Activated CD4-positive, alpha-beta T cell treated with anti-CD3 and anti-CD28 coated beads, Interleukin-2, amount 50 U/mL, for 4 hours (primary cell): ENCODE measurements around the gene TBCD.
"Not testable (repeated sequence)": the region's sequence is repeated elsewhere in the genome, so short reads cannot be mapped to it uniquely, and the experiment has no call there.

ENCODE experiments used
- DNase-seq, 2 experiments: peaks; one replicate each; pipeline ENCODE4 v3.0.0-alpha.2; 2020

The TBCD gene

DNA sequence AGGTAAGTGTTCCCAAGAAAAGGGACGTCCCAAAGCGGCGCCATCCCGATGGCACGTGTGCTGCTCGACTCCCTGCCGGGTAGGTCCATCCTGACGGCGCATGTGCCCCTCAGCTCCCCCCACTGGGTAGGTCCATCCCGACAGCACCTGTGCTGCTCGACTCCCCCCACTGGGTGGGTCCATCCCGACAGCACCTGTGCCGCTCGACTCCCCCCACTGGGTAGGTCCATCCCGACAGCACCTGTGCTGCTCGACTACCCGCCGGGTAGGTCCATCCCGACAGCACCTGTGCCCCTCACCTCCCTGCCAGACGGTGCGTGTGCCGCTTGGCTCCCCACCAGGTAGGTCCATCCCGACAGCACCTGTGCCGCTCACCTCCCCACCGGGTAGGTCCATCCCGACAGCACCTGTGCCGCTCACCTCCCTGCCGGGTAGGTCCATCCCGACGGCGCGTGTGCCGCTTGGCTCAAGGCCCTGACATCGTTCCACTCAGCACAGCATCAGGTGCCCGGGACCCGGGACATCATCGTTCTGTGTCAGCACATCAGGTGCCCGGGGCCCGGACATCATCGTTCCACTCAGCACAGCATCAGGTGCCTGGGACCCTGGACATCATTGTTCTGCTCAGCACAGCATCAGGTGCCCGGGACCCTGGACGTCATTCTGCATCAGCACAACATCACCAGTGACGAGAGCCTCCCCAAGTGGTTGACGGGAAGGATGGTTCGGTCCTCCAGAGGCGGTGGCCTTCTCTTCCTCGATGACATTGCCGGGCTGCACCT lies 22.2 kb upstream of the TBCD start:
- no peak for DNase-seq

DNA sequence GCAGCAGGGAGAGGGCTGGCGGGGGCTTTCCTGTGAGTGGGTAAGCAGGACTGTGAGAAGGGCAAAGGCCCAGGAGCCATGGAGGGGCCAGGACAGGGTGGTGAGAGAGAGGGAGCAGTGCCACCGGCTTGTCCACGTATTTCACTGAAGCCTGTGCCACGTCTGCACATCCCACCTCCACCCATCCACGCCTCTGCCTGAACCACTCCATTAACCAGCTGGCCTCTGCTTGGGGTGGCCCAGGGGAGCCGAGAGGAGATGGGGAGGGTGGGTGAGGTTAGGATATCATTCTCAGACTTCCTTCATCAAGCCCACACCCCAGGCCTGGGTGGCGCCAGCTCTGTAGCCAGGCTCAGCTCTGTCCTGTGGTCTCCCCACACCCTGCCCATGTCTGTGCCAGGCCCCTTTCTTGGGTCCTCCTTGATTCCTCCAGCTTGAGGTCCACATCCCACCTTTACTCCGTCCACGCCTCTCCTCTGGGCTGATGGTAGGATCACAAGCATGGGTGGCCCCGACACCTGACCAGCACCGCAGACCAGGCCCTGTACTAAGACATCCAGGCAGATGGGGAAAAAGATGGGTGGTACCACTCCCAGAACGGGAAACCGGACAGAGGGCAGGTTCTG lies 19.6 kb upstream of the TBCD start:
- DNase-seq, result no peak

DNA sequence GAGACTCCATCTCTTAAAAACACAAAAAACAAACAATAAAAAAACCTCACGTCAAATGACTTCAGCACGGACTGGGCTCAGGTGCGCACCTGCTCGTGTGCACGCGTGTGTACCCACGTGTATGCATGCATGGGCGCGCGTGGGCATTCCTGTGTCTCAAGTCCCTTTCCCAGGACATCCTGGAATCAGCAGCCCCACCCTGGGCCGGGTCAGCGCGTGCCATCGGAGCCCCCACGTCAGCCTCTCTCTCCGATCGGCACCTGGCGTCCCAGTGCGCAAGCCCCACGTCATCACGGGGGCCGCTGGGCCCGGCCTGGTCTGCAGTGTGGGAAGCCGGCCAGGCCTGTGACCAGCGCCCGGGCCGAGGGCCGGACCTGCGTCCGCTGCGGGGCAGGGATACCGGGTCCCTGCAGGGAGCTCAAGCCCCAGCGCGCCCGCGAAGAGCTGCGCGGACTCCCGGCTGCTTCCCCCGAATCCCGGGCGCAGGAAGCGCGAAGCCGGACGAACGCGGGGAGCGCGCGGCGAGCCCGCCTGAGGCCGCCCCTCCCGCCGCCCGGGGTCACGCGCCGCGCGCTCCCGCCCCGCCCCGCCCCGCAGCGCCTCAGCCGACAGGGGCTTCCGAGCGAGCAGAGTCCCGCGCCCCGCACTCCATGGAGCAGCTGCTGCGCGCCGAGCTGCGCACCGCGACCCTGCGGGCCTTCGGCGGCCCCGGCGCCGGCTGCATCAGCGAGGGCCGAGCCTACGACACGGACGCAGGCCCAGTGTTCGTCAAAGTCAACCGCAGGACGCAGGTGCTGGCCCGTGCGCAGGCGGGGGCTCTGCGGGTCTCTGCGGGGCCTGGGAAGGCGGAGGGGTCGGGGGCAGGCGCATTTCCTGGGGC lies 16.6 kb upstream of the TBCD start, which contains the start of gene FN3K:
Gene FN3K (plus strand): TSS at position 629 of the 880 bp plus-strand sequence. CDS start 22 bp downstream, at position 651.
- DNase-seq, result no peak

DNA sequence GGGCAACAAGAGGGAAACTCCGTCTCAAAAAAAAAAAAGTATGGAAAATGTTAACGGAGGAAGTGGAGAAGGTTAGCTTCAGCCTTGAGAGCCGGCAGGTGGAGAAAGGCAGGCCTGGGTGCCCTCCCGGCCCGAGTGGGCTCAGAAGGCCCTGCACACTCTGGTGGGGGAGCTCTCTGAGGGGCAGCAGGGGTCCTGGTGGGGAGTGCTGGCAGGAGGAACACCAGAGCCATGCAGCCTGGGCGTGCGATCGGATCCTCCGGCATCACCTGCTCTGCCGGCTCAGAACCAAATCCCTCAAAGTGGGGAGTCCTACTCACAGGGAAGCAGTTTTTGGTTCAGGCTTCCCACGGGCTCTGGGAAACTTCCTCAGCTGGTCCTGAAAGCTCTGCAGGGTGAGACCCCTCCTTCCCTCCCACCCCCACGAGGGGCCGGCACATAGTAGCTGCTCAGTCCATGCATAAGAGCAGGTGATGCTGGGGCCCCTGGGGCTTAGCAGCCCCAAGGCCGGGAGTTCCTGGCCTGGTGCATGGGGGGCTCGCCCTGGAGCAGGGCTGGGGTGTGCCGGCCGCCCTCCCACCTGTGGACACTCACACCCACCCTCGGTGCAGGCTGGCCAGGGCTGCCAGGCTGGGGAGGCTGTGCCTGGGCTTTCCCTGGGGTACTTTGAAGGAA lies 15.2 kb upstream of the TBCD start:
- no peak for DNase-seq

DNA sequence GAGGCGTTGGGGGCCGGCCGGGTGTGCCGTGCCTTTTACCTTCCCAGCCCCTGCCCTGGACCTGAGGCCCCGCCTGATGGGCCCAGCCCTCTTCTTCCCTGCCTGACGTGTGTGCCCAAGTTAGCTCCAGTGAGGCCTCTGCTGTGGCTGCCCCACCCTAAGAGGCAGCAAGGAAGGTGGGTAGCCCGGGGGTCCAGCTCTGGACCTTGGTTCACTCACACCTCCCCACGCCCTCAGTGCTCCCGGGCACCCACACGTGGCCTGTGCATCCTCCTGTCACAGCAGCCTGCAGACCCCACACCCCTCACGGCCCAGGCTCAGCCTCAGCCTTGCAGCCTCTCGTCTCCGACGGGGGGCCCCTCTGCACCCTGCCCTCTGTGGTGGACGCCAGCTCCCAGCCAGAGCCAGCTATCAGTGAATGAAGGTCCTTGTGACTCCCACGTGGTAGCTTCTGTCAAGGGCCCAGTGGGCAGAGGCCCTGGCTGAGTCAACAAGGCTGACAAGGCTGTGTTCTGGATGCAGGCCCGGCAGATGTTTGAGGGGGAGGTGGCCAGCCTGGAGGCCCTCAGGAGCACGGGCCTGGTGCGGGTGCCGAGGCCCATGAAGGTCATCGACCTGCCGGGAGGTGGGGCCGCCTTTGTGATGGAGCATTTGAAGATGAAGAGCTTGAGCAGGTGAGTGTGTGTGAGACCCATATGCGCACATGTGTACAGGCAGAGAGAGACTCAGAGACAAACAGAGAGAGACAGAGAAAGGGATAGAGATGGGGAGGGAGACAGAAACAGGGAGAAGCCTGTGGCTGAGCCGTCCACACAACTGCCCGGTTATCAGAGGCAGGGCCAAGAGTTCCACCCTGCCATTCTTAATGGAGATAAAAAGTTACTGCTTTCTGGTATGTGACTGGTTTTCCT lies 13.6 kb upstream of the TBCD start:
- DNase-seq, result no peak

DNA sequence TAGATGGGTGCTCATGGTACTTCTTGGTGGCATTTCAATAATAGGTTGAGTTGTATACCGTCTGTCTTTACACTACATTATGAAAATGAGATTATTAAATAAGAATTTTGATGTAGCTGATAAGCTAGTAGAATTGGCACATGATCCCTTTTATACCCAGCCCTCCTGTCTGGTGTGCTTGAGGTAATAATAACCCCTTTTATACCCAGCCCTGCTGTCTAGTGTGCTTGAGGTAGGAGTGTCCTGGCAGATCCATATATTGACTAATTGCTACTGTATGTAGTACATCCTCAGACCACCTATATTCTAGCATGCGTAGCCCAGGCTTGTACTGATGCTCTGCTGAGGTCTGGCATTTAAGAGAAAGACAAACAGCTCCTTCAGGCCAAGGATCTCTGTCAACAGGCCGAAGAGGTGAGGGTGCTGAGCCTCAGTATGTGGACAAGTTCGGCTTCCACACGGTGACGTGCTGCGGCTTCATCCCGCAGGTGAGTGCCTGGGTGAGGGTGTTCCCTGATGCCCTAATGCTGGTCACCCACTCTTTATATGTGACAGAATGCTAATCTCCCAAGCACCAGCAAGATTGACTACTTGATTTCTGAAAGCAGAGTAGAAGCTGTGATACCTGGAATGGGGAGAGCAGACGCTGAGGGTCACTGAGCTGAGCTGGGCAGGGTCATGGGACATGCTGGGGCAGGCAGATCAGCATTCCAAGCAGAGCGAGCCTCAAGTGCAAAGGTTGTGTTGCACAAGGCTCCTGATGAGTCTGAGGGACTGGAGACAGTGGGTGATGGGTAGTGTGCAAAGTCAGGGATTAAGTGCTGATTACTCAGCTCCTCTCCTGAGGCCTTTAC lies 10.7 kb upstream of the TBCD start:
- DNase-seq, result no peak

DNA sequence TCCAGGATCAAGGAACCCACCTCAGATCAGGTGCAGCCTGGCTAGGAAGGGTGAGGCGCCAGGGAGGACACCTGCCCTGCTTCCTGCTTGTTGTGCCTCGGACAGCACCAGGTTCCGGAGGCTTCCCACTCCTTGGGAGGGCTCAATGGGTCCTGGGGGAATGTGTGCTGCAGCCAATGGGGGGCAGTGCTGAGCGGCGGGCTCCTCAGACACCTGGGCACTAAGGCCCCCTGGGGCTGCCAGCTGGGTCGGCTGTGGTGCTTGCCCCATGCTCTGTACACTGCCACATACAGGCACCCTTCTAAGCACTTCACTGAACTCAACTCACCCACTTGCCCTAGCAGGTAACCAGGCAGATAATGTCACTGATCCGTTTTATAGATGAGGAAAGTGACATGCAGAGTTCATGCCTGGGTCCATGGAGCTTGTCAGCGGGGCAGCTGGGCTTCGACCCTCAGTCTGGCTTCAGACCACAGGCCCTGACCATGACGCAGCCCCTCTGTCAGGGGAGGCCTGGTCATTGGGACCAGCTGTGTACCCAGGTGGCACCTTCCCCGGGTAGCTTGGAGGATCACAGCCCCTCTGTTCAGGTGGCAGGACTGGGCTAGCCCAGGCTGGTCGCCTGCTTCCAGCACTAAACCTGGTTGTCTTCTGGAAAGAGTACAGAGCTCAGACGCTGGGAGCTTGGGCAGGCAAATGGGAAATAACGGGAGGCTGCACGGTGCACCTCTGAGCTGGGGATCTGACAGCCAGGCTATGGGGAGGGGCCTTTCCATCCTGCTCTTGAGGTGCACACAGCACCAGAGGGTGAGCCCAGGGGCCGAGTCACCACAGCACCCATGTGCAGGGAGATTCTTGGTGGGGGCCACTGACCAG lies 8.3 kb upstream of the TBCD start:
- no peak for DNase-seq

DNA sequence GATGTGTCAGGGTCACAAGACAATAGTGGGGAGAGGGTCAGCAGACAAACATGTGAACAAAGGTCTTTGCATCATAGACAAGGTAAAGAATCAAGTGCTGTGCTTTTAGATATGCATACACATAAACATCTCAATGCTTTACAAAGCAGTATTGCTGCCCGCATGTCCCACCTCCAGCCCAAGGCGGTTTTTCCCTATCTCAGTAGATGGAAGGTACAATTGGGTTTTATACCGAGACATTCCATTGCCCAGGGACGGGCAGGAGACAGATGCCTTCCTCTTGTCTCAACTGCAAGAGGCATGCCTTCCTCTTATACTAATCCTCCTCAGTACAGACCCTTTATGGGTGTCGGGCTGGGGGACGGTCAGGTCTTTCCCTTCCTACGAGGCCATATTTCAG lies 7.1 kb upstream of the TBCD start:
- DNase-seq, result not testable (repeated sequence)

DNA sequence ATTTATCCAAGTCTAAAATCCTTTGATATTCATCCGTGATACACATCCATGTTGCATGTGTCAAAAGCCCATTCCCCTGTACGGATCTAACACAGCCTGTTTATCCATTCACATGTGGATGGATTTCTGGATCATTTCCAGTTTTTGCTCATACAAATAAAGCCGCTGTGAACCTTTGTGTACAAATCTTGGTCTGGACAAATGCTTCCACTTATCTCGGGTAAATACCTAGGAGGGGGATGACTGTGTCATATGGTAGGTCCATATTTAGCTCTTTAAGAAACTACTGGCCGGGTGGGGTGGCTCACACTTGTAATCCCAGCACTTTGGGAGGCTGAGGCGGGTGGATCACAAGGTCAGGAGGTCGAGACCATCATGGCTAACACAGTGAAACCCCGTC lies 6.3 kb upstream of the TBCD start:
- DNase-seq, result no peak

DNA sequence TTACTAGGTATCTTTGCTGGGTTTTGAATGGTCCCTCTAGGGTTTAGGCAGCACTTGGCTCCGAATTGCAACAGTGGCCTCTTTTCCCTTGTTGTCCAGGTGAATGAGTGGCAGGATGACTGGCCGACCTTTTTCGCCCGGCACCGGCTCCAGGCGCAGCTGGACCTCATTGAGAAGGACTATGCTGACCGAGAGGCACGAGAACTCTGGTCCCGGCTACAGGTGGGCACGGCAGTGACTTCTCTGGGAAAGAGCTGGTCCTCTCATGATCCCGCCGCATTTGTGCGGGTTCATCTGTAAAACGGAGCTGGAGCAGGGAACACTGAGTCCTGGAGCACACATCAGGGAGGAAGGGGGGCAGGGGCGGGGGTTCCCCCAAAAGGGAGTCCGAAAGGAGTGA lies 3.1 kb upstream of the TBCD start:
- no peak for DNase-seq

DNA sequence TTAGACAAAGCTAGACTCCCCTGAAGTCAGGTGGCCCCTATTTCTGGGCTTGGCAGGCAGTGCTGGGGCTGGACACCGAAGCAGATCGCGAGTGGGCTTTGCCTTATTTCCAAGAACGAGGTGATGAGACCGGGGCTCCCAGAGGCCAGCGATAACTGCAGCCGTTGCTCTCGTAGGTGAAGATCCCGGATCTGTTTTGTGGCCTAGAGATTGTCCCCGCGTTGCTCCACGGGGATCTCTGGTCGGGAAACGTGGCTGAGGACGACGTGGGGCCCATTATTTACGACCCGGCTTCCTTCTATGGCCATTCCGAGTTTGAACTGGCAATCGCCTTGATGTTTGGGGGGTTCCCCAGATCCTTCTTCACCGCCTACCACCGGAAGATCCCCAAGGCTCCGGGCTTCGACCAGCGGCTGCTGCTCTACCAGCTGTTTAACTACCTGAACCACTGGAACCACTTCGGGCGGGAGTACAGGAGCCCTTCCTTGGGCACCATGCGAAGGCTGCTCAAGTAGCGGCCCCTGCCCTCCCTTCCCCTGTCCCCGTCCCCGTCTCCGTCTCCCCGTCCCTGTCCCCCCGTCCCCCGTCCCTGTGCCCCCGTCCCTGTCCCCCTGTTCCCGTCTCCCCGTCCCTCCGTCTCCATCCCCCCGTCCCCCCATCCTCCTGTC lies 1.5 kb upstream of the TBCD start:
- DNase-seq, result no peak

DNA sequence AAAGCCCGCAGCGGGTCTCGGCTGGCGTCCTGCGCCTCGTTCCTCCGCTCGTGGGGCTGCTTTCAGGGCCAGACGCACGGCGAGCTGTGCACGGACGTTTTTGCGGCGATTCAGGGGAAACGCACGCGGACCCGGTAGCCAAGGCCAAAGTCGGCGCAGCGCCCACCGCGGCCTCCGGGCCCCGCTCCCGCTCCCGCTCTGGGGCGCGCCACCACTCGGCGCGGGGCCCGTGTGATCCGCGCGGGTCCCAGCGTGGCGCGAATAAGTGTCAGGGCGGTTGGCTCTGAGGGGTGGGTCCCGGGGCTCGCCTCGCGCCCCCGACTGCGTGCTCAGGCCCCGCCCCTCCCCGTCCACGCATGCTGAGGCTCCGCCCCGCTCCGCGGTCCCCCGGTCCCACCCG lies 694 bp upstream of the TBCD start:
- peak in 1 of 2 experiments; percentile 9 for DNase-seq

DNA sequence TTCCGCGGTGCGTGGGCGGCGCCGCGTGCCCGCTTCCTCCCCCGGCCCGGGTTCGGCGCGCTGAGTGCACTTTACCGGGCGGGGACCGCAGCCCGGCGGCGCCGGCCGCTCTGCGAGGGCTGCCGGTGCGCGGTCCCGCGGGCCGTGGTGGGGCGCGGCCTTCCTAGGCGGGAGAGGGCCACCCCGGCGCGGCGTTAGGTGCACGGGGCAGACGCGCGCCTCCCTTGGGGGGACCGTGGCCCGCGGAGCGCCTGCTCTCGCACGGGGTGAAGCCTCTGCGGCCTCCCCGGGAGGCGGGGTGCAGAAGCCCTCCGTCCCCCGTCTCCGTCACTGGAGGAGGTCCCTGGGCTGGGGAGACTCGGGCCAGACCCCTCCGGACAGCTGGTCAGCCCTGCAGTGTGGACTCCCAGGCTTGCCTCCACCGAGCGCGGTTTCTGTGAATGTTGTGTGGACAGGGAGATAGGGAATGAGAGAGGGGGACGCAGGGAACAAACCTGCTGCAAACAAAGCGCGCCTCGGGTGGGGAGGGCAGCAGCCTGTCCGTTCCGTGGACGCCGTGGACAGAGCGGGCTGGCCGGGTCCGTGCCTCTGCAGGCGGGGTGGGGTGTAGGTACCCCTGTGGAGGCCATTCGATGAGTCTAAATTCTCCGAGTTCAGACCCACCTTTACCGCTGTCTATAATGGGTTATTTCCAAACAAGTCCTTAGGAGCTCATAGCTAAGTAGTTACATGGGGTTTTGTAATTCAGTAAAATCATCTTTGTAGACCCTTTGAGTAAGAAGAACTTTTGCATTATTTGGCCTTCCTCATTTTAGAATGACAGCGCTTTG lies 721 bp downstream of the TBCD start:
- no peak for DNase-seq

DNA sequence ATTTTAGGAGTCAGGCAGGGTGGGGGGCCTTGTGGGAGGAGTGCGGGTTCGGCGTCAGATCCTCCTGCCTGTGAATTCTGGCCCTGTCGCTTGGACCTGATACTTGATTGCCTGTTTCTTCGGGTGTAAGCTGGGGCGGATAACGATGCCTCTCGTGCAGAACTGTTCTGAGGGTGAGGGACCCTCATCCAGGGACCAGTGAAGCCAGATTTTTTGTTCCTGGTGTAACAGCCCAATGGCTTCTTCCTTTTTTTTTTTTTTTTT lies 1.3 kb downstream of the TBCD start:
- no peak for DNase-seq

DNA sequence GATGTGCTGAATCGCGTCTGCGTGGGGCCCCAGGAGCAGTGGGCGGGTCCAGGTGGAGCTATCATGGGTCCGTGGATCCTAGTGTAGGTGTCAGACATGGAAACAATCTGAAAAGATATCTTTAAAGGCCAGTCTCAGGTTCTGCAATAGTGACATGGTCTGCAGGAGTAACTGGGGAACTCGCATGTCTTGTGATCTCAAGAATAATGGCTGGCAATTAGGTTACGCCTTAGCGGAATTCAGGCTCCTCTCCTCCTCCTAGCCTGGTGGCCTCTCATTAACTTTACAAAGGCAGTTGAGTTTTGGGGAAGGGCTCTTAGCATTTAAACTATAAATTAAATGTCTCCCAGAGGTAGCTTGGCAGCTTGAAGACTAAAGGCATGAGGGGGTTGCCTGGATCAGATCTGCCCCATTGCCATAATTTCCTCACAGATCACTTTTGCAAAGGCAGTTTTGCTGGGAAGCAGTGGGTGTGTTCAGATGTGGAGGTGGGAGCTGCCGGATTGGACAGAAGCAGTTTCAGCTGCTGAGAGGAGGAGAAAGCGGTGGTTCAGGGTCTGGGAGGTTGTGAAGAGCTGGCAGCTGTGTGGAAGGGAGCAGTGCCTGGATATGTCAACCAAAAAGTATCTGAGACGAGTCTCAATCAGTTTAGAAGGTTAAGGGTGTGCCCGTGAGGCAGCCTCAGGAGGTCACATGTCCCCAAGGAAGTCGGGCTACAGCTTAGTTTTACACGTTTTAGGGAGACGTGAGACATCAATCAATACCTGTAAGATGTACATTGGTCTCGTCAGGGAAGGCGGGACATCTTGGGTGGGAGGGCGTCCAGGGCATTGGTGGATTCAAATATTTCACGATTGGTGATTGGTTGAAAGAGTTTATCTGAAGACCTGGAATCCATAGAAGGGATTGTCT lies 2.7 kb downstream of the TBCD start:
- DNase-seq, result no peak

DNA sequence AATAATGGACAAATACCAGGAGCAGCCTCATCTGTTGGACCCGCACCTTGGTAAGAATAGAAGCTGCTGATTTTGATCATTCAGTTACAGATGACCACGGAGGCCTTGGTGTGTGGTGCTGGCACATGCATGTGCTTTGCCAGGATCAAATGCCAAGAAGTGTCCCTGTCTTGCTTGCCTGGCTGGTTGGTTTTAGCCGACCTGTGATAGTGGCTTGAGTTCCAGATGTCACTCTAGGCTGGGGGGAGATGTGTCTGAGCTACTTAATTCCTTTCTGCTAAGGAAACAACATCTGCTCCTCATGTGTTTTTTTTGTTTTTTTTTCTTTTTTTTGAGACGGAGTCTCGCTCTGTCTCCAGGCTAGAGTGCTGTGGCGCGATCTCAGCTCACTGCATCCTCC lies 4.3 kb downstream of the TBCD start:
- no peak for DNase-seq

DNA sequence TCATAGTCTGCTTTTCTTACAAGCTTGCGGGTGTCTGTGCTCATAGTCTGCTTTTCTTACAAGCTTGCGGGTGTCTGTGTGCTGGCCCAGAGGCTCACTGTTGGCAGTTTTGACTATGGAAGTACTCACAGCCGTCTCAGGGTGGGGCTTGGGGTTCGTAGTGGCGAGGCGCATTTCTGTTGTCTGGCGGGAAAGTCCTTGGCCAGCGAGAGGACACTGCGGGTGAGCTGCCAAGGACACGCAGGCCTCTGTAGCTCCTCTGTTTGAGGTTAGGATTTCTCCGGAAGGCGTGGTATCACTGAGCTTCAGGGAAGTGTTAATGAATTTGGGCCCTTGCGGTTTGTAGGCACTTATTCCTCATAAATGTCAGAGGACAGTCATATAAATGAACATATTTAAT lies 13.5 kb downstream of the TBCD start:
- DNase-seq, result no peak
